ENCODE measurements around the gene HSPH1. TPM values are rescaled to one million over a fixed set of nuclear protein-coding genes. Genes with fewer than 3 reads are reported as not detected.

Gene HSPH1
- polyA plus RNA-seq, 1 donor (not counting 4 experiments of a cell fraction or from before 2014, with no cell fraction given): 111 TPM

GRCh38 chr13:31122143-31122542, 39.6 kb downstream of the HSPH1 start:
- Histone ChIP-seq H3K4me2 (ENCODE audit: control insufficient read depth, extremely low read depth, insufficient read depth, low read depth, low read length) (no peak overlapping the region), H3K27ac (ENCODE audit: control insufficient read depth, insufficient read depth, low read length) (no peak overlapping the region), H3K36me3 (ENCODE audit: control insufficient read depth in 2 of 2, extremely low read depth in 1 of 2, insufficient read depth in 2 of 2, low read length in 2 of 2) (no peaks in the 10 kb centered on the region), H3K4me3 (ENCODE audit: control insufficient read depth in 2 of 3, extremely low read depth in 1 of 3, insufficient read depth in 2 of 3, low read depth in 1 of 3, low read length in 3 of 3) (no peak overlapping the region), H3K9me1 (ENCODE audit: control insufficient read depth, extremely low read depth, insufficient read depth, low read length) (no peaks in the 10 kb centered on the region), H3K9ac (ENCODE audit: control insufficient read depth, extremely low read depth, insufficient read depth, low read length) (no peak overlapping the region), H4K20me1 (ENCODE audit: control insufficient read depth, extremely low read depth, insufficient read depth, low read length) (no peaks in the 10 kb centered on the region), H2AFZ (ENCODE audit: control insufficient read depth, low read length) (no peak overlapping the region), H3K27me3 (ENCODE audit: control insufficient read depth, extremely low read depth, insufficient read depth, low read length) (peaks cover 6% of the 10 kb centered on the region), H3K4me1 (ENCODE audit: control insufficient read depth, extremely low read depth, insufficient read depth, low read length) (no peaks in the 10 kb centered on the region), H3K9me3 (ENCODE audit: control insufficient read depth, low read depth, low read length) (no peaks in the 10 kb centered on the region), H3K79me2 (ENCODE audit: control insufficient read depth, insufficient read depth, low read length) (no peaks in the 10 kb centered on the region)
- TF ChIP-seq CTCF (optimal IDR thresholded peaks at IDR 0.05 in 1 of 3, IDR thresholded peaks at IDR 0.05 in 1 of 3, conservative IDR thresholded peaks at IDR 0.05 in 1 of 3; ENCODE audit: extremely low read depth in 1 of 3, insufficient read depth in 2 of 3, low read length in 3 of 3) (no peak), EZH2 (IDR thresholded peaks at IDR 0.05; ENCODE audit: low read length) (no peak)
- dilution Hi-C loops (cut with MboI; ENCODE audit: extremely low pct_ligation_motif_present, low sequenced_read_pairs): no loop called here
- no peak for FAIRE-seq
- DNase-seq (ENCODE audit: low read depth, low spot score): no peak

- Histone ChIP-seq H3K9ac (ENCODE audit: control insufficient read depth, extremely low read depth, insufficient read depth, low read length) (no peak overlapping the region), H3K9me3 (ENCODE audit: control insufficient read depth, low read depth, low read length) (no peaks in the 10 kb centered on the region), H3K9me1 (ENCODE audit: control insufficient read depth, extremely low read depth, insufficient read depth, low read length) (no peaks in the 10 kb centered on the region), H2AFZ (ENCODE audit: control insufficient read depth, low read length) (no peak overlapping the region), H3K4me1 (ENCODE audit: control insufficient read depth, extremely low read depth, insufficient read depth, low read length) (peaks cover 2% of the 10 kb centered on the region), H3K27ac (ENCODE audit: control insufficient read depth, insufficient read depth, low read length) (no peak overlapping the region), H3K4me2 (ENCODE audit: control insufficient read depth, extremely low read depth, insufficient read depth, low read depth, low read length) (no peak overlapping the region), H3K36me3 (ENCODE audit: control insufficient read depth in 2 of 2, extremely low read depth in 1 of 2, insufficient read depth in 2 of 2, low read length in 2 of 2) (no peaks in the 10 kb centered on the region), H4K20me1 (ENCODE audit: control insufficient read depth, extremely low read depth, insufficient read depth, low read length) (no peaks in the 10 kb centered on the region), H3K27me3 (ENCODE audit: control insufficient read depth, extremely low read depth, insufficient read depth, low read length) (peaks cover 6% of the 10 kb centered on the region), H3K4me3 (ENCODE audit: control insufficient read depth in 2 of 3, extremely low read depth in 1 of 3, insufficient read depth in 2 of 3, low read depth in 1 of 3, low read length in 3 of 3) (no peak overlapping the region), H3K79me2 (ENCODE audit: control insufficient read depth, insufficient read depth, low read length) (no peaks in the 10 kb centered on the region)
- FAIRE-seq (no peak), DNase-seq (ENCODE audit: low read depth, low spot score) (no peak)
- dilution Hi-C loops (cut with MboI; ENCODE audit: extremely low pct_ligation_motif_present, low sequenced_read_pairs): no loop called here
- TF ChIP-seq CTCF (optimal IDR thresholded peaks at IDR 0.05 in 1 of 3, IDR thresholded peaks at IDR 0.05 in 1 of 3, conservative IDR thresholded peaks at IDR 0.05 in 1 of 3; ENCODE audit: extremely low read depth in 1 of 3, insufficient read depth in 2 of 3, low read length in 3 of 3) (no peak), EZH2 (IDR thresholded peaks at IDR 0.05; ENCODE audit: low read length) (no peak)
Measured at GRCh38 chr13:31121379-31122140, 40.1 kb downstream of the HSPH1 start.
